GM21381 (cell line): Measurements from ENCODE around the gene CCDC82.

Experiments
- ATAC-seq: cut with Tn5 transposase; IDR thresholded peaks from one replicate; pipeline ENCODE4 v1.9.1; 2021; ENCODE audit warnings: mild to moderate bottlenecking, moderate library complexity; ENCODE audit not compliant: unreplicated experiment

Gene CCDC82

GRCh38 chr11:96329855-96330510, 59.7 kb downstream of the CCDC82 start:
- ATAC-seq, result no peak

- no peak for ATAC-seq
Observed at GRCh38 chr11:96329419-96329818, 60.3 kb downstream of the CCDC82 start.

GRCh38 chr11:96328395-96329010, 61.2 kb downstream of the CCDC82 start:
- ATAC-seq, result no peak

- ATAC-seq, result no peak
Observed at GRCh38 chr11:96326959-96327358, 62.8 kb downstream of the CCDC82 start.

GRCh38 chr11:96324912-96325311, 64.8 kb downstream of the CCDC82 start:
- ATAC-seq, result no peak

GRCh38 chr11:96323642-96323985, 66.1 kb downstream of the CCDC82 start:
- no peak for ATAC-seq

- ATAC-seq, result no peak
Observed at GRCh38 chr11:96322775-96323641, 66.7 kb downstream of the CCDC82 start.

GRCh38 chr11:96321091-96321490, 68.6 kb downstream of the CCDC82 start:
- ATAC-seq, result no peak

GRCh38 chr11:96319898-96320656, 69.6 kb downstream of the CCDC82 start:
- ATAC-seq, result no peak

GRCh38 chr11:96318850-96319249, 70.9 kb downstream of the CCDC82 start:
- no peak for ATAC-seq

GRCh38 chr11:96318399-96318798, 71.3 kb downstream of the CCDC82 start:
- ATAC-seq, result no peak

GRCh38 chr11:96317985-96318384, 71.7 kb downstream of the CCDC82 start:
- no peak for ATAC-seq

- ATAC-seq, result no peak
Observed at GRCh38 chr11:96317571-96317970, 72.1 kb downstream of the CCDC82 start.

- ATAC-seq, result no peak
Observed at GRCh38 chr11:96316869-96317268, 72.8 kb downstream of the CCDC82 start.

- no peak for ATAC-seq
Observed at GRCh38 chr11:96315476-96315875, 74.2 kb downstream of the CCDC82 start.

GRCh38 chr11:96314326-96315020, 75.2 kb downstream of the CCDC82 start:
- no peak for ATAC-seq

GRCh38 chr11:96313163-96313562, 76.5 kb downstream of the CCDC82 start:
- no peak for ATAC-seq

- no peak for ATAC-seq
Observed at GRCh38 chr11:96311120-96311568, 78.6 kb downstream of the CCDC82 start.

- ATAC-seq, result no peak
Observed at GRCh38 chr11:96310236-96310635, 79.5 kb downstream of the CCDC82 start.

GRCh38 chr11:96309643-96310017, 80.1 kb downstream of the CCDC82 start:
- ATAC-seq, result no peak
